ENCODE data around the gene LRRC25.

LRRC25 gene

DNA sequence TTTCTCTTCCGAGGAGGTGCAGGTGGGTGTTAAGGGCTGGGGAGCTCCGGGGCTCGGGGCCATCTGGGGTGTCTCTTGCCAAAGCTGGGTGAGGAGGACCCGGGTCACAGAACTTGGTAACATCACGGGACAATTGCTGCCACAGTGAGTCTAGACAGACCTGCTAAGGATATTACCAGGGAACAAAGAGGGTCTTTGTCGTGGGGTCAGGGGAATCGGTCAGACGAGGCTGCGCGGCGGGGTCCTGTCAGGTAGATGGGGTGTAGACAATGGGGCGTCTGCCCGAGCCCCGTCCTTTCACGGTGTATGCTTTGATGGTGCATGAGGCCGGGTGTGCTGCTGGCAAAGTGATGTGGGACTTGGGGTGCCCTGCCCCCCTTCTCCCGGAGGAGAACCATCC, 49.3 kb downstream of the LRRC25 start:
- Mint-ChIP-seq H3K27me3 (no peaks in the 10 kb centered on the region), H3K4me1 (peaks cover 17% of the 10 kb centered on the region), H3K27ac (ENCODE audit: low read depth) (no peak overlapping the region), H3K4me3 (no peak overlapping the region), H3K36me3 (ENCODE audit: insufficient read depth) (peaks cover 34% of the 10 kb centered on the region), H3K9me3 (no peaks in the 10 kb centered on the region)
- DNase-seq (ENCODE audit: low spot score in 2 of 2) (no peak), ATAC-seq (replicated peaks; ENCODE audit: extremely low read depth, poor library complexity, severe bottlenecking) (no peak)

DNA sequence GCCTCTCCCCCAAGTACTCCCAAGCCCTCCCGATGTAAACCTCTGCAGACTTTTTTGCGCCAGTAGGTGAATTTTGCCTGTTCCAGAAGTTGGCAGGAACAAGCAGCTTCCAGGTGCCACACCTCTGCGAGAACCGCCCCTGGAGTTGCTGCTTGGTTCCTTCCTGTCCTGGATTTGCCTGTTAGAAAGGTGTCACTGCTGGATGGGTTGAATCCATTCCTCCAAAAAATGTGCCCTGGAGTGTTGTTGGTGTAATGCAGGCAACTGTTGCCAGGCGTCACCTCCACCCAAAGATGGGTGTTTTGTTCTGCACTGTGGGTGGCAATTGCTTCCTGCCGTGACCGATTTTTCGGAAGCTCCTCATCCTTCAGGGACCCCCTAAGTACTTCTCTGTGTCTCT, 51.3 kb downstream of the LRRC25 start:
- peaks cover 22% of the 10 kb centered on the region for H3K4me1 Mint-ChIP-seq
- DNase-seq (ENCODE audit: low spot score in 2 of 2) (no peak), ATAC-seq (replicated peaks; ENCODE audit: extremely low read depth, poor library complexity, severe bottlenecking) (no peak)
- H3K36me3 Mint-ChIP-seq (ENCODE audit: insufficient read depth), result peaks cover 36% of the 10 kb centered on the region
- no peak overlapping the region for H3K4me3 Mint-ChIP-seq
- H3K9me3 Mint-ChIP-seq, result no peaks in the 10 kb centered on the region
- H3K27me3 Mint-ChIP-seq, result no peaks in the 10 kb centered on the region
- no peak overlapping the region for H3K27ac Mint-ChIP-seq (ENCODE audit: low read depth)

DNA sequence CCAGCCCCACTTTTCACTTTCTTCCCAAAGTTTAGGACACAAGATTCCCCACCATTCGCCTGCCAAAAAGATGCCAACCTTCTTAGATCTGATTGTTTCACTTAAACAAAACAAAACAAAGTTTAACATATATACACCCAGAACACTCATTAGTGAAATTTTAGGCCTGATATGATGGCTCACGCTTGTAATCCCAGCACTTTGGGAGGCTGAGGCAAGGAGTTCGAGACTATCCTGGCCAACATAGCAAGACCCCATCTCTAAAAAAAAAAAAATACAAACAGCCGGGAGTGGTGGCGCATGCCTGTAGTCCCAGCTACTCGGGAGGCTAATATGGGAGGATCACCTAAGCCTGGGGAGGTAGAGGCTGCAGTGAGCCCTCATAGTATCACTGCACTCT, 52.1 kb downstream of the LRRC25 start:
- ATAC-seq (replicated peaks; ENCODE audit: extremely low read depth, poor library complexity, severe bottlenecking) (no peak), DNase-seq (ENCODE audit: low spot score in 2 of 2) (no peak)
- no peak overlapping the region for H3K4me3 Mint-ChIP-seq
- H3K36me3 Mint-ChIP-seq (ENCODE audit: insufficient read depth), result peaks cover 36% of the 10 kb centered on the region
- H3K9me3 Mint-ChIP-seq, result no peaks in the 10 kb centered on the region
- H3K27ac Mint-ChIP-seq (ENCODE audit: low read depth), result no peak overlapping the region
- H3K4me1 Mint-ChIP-seq, result peaks cover 23% of the 10 kb centered on the region
- H3K27me3 Mint-ChIP-seq, result no peaks in the 10 kb centered on the region

DNA sequence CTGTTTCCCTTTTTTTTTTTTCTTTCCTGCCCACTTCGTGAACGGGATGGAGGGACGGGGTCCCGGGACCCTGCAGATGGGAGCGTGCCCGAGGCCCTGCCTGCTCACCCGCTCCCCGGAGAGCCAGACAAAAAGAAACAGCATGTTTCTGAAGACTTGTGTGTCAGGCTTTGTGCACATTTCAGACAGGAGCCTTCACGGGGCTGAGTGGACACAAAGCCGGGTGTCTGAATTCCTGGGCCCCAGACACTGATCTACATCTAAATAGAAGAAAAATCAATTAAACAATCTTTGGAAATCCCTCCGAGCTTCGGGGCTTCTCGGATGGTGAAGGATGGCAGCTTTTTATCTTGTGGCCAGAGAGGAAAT, 52.9 kb downstream of the LRRC25 start:
- peaks cover 32% of the 10 kb centered on the region for H3K36me3 Mint-ChIP-seq (ENCODE audit: insufficient read depth)
- DNase-seq (ENCODE audit: low spot score in 2 of 2), result no peak

DNA sequence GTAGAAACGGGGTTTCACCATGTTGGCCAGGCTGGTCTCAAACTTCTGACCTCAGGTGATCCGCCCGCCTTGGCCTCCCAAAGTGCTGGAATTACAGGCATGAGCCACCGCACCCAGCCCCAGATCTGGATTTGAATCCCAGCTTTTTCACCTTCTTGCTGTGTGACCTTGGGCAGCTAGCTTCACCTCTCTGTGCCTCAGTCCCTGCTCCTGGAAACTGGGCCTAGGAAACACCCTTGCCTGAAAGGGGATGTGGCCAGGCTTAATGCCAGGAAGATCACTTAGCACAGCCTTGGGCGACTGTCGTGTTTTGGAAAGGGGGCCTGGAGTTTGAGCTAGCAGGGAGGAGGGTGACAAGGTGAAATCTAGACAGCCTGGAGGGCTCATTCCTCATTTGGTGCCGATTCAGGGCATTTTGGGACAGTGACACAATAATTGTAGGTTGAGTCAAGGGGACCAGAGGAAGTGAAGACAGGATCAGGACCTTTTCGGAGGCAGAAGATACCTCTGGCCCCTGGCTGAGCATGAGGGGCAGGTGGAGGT, 55.3 kb downstream of the LRRC25 start:
- peaks cover 27% of the 10 kb centered on the region for H3K36me3 Mint-ChIP-seq (ENCODE audit: insufficient read depth)
- H3K4me1 Mint-ChIP-seq, result peaks cover 26% of the 10 kb centered on the region
- ATAC-seq (replicated peaks; ENCODE audit: extremely low read depth, poor library complexity, severe bottlenecking) (no peak), DNase-seq (ENCODE audit: low spot score in 2 of 2) (no peak)
- H3K4me3 Mint-ChIP-seq, result peak overlapping the region; percentile 87
- no peaks in the 10 kb centered on the region for H3K9me3 Mint-ChIP-seq
- no peaks in the 10 kb centered on the region for H3K27me3 Mint-ChIP-seq
- H3K27ac Mint-ChIP-seq (ENCODE audit: low read depth), result no peak overlapping the region

More for the DNA sequence above, 52.9 kb downstream of the LRRC25 start:
- Mint-ChIP-seq H3K27ac (ENCODE audit: low read depth) (no peak overlapping the region), H3K27me3 (no peaks in the 10 kb centered on the region), H3K9me3 (no peaks in the 10 kb centered on the region), H3K4me3 (no peak overlapping the region), H3K4me1 (peaks cover 27% of the 10 kb centered on the region)
- ATAC-seq (replicated peaks; ENCODE audit: extremely low read depth, poor library complexity, severe bottlenecking), result no peak

Measured in central memory CD8-positive, alpha-beta T cell (primary cell).